Measurements from ENCODE around the gene TRAPPC3. TPM values are rescaled to one million over a fixed set of nuclear protein-coding genes. Genes with fewer than 3 reads are reported as not detected.

The TRAPPC3 gene
- total RNA-seq, 1 donor from 2014 or later, result 52.1 TPM

- no peaks in the 10 kb centered on the region for H3K27me3 ChIP-seq
- no peaks in the 10 kb centered on the region for H3K36me3 ChIP-seq
- peaks cover 65% of the 10 kb centered on the region for H3K4me1 ChIP-seq
- intact Hi-C loops (cut with DNase I), result loop anchor here (5.0 to 10.0 kb wide), 4 partner anchors 33 to 230 kb away; partner anchors contain the start of genes STK40 and THRAP3
- TF ChIP-seq POLR2A (IDR thresholded peaks at IDR 0.05) (no peak), POLR2AphosphoS5 (IDR thresholded peaks at IDR 0.05; ENCODE audit: insufficient read depth in 1 of 2, low read depth in 1 of 2) (no peak)
- TF ChIP-seq, protein P1, sequence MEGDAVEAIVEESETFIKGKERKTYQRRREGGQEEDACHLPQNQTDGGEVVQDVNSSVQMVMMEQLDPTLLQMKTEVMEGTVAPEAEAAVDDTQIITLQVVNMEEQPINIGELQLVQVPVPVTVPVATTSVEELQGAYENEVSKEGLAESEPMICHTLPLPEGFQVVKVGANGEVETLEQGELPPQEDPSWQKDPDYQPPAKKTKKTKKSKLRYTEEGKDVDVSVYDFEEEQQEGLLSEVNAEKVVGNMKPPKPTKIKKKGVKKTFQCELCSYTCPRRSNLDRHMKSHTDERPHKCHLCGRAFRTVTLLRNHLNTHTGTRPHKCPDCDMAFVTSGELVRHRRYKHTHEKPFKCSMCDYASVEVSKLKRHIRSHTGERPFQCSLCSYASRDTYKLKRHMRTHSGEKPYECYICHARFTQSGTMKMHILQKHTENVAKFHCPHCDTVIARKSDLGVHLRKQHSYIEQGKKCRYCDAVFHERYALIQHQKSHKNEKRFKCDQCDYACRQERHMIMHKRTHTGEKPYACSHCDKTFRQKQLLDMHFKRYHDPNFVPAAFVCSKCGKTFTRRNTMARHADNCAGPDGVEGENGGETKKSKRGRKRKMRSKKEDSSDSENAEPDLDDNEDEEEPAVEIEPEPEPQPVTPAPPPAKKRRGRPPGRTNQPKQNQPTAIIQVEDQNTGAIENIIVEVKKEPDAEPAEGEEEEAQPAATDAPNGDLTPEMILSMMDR (IDR thresholded peaks at IDR 0.05), result no peak
- no peak for DNase-seq (ENCODE audit: extremely low spot score in 2 of 2)
- H3K4me3 ChIP-seq, result no peak overlapping the region
- H3K9me3 ChIP-seq, result no peaks in the 10 kb centered on the region
- peak overlapping the region; percentile 100 for H3K27ac ChIP-seq
Measured at GRCh38 chr1:36154335-36154734, 5.0 kb upstream of the TRAPPC3 start.

DNA sequence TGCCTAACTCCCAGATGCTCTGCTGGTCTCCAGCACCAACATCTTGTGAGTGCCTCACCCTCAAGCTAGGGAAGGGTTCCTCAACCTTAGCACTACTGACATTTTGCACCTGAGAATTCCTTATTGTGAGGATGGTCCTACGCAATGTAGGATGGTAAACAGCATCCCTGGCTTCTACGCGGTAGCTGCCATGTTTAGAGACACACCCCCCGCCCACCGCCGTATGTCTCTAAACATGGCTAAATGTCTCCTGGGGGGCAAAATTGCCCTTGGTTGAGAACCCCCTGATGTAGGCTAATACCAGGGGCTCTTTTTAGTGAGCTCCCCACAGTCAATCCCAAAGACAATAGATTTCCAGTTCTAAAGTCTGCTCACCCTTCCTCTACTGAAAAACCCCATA, 4.2 kb upstream of the TRAPPC3 start:
- Histone ChIP-seq H3K4me1 (peaks cover 61% of the 10 kb centered on the region), H3K27ac (peak overlapping the region; percentile 99), H3K9me3 (no peaks in the 10 kb centered on the region), H3K27me3 (no peaks in the 10 kb centered on the region), H3K36me3 (no peaks in the 10 kb centered on the region), H3K4me3 (no peak overlapping the region)
- intact Hi-C loops (cut with DNase I), result loop anchor here (5.0 to 10.0 kb wide), 4 partner anchors 34 to 231 kb away; partner anchors contain the start of genes STK40 and THRAP3
- DNase-seq (ENCODE audit: extremely low spot score in 2 of 2), result no peak
- no peak for TF ChIP-seq POLR2A (IDR thresholded peaks at IDR 0.05)
- TF ChIP-seq, protein P1 (IDR thresholded peaks at IDR 0.05), result no peak
- no peak for TF ChIP-seq POLR2AphosphoS5 (IDR thresholded peaks at IDR 0.05; ENCODE audit: insufficient read depth in 1 of 2, low read depth in 1 of 2)

DNA sequence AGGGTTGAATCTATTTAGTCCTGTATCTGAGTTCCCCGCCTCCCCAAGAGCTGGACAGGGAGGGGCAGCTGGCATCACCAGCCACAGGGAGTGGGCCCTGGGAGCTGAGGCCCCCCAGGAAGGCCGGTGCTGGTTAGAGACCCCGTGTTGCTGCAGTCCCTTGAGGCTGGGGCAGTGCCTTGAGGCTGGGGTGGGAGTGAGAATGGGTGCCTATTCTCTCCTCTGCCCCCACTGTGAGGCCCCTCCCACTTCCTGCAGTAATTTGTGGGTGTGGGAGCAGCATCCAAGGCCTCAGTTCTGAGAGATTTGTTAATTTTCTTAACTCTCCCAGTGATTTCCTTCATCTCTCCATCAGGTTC, 2.5 kb upstream of the TRAPPC3 start:
- Histone ChIP-seq H3K27ac (peak overlapping the region; percentile 99), H3K4me3 (peak overlapping the region in 1 of 2 donors; percentile 14), H3K36me3 (no peaks in the 10 kb centered on the region), H3K4me1 (peaks cover 59% of the 10 kb centered on the region), H3K27me3 (no peaks in the 10 kb centered on the region), H3K9me3 (no peaks in the 10 kb centered on the region)
- TF ChIP-seq, protein P1 (IDR thresholded peaks at IDR 0.05), result no peak
- no peak for TF ChIP-seq POLR2A (IDR thresholded peaks at IDR 0.05)
- no peak for TF ChIP-seq POLR2AphosphoS5 (IDR thresholded peaks at IDR 0.05; ENCODE audit: insufficient read depth in 1 of 2, low read depth in 1 of 2)
- intact Hi-C loops (cut with DNase I), result loop anchor here (5.0 to 10.0 kb wide), 4 partner anchors 35 to 233 kb away; partner anchors contain the start of genes STK40 and THRAP3
- DNase-seq (ENCODE audit: extremely low spot score in 2 of 2), result no peak

- intact Hi-C loops (cut with DNase I), result loop anchor here (5.0 to 10.0 kb wide), 4 partner anchors 36 to 234 kb away; partner anchors contain the start of genes STK40 and THRAP3
- no peak for TF ChIP-seq POLR2AphosphoS5 (IDR thresholded peaks at IDR 0.05; ENCODE audit: insufficient read depth in 1 of 2, low read depth in 1 of 2)
- TF ChIP-seq, protein P1 (IDR thresholded peaks at IDR 0.05), result no peak
- no peak for TF ChIP-seq POLR2A (IDR thresholded peaks at IDR 0.05)
- Histone ChIP-seq H3K36me3 (no peaks in the 10 kb centered on the region), H3K27ac (peak overlapping the region; percentile 99), H3K4me3 (peak overlapping the region in 1 of 2 donors; percentile 14), H3K27me3 (no peaks in the 10 kb centered on the region), H3K4me1 (peaks cover 59% of the 10 kb centered on the region), H3K9me3 (no peaks in the 10 kb centered on the region)
- no peak for DNase-seq (ENCODE audit: extremely low spot score in 2 of 2)
Measured at GRCh38 chr1:36151134-36151844, 2.0 kb upstream of the TRAPPC3 start.

Data from vagina (tissue), 2 donors.